GM12878 (cell line): ENCODE results near the gene MTRFR. TPM values are rescaled to one million over a fixed set of nuclear protein-coding genes. Genes with fewer than 3 reads are reported as not detected.

ENCODE experiments used
- ATAC-seq: fragments of 200-7000 bp; cut with Tn5 transposase; 3 replicates; pipeline ENCODE4 v1.9.1; 2020; ENCODE audit warnings: mild to moderate bottlenecking, moderate library complexity
- BruUV-seq: library from RNA; stranded (reverse); fragments of 400-500 nt; replicated peaks from 2 replicates; lab custom pipeline; 2021; lab: Mats Ljungman, UMichigan
- CTCF ChIA-PET: fragments of 300-600 bp; sonication (Branson Sonifier 250); formaldehyde crosslinking; extraction: SDS; loops from one replicate; lab custom pipeline; 2021; ENCODE audit warnings: inconsistent platforms; lab: Yijun Ruan, JAX
- POLR2A ChIA-PET: fragments of 350-600 bp; formaldehyde crosslinking; extraction: SDS; loops from one replicate; lab custom pipeline; 2021; ENCODE audit warnings: inconsistent platforms; lab: Charles Lee
- RAD21 ChIA-PET: fragments of 300-600 bp; sonication (Branson Sonifier 250); formaldehyde crosslinking; loops from one replicate; lab custom pipeline; 2023; ENCODE audit warnings: antibody characterized with exemption; ENCODE audit not compliant: unreplicated experiment; lab: Charles Lee
- SMC1A ChIA-PET: fragments of 300-600 bp; sonication (Branson Sonifier 250); formaldehyde crosslinking; loops from one replicate; lab custom pipeline; 2023; ENCODE audit not compliant: unreplicated experiment, uncharacterized antibody; lab: Charles Lee
- DNase-seq: peaks from one replicate; pipeline ENCODE4 v3.0.0-alpha.2; 2011; ENCODE audit warnings: low read depth, low spot score
- FAIRE-seq: peaks from 3 replicates; lab custom pipeline; 2011; peaks lifted over from hg19 to GRCh38; lab: Jason Lieb, UNC
- H2AFZ ChIP-seq: 2 replicates; pipeline ENCODE4 v1.6.0; 2011; ENCODE audit warnings: low read depth, low read length, control low read depth; ENCODE audit not compliant: control insufficient read depth
- H3K27ac ChIP-seq: 2 replicates; pipeline ENCODE4 v1.5.1; 2011; ENCODE audit warnings: control low read depth; ENCODE audit not compliant: control insufficient read depth, insufficient read depth
- H3K27me3 ChIP-seq, 2 experiments: replicated peaks in 1 of 2; 2 replicates each; pipeline versions ENCODE4 v1.6.0 to v1.6.1; 2011; ENCODE audit warnings: low read length in 1 of 2; ENCODE audit not compliant: control insufficient read depth in 2 of 2, insufficient read depth in 2 of 2
- H3K36me3 ChIP-seq, 2 experiments: 2 replicates each; pipeline ENCODE4 v1.5.1; 2011; ENCODE audit warnings: low read length in 1 of 2; ENCODE audit not compliant: control insufficient read depth in 2 of 2, insufficient read depth in 2 of 2
- H3K4me1 ChIP-seq: 2 replicates; pipeline ENCODE4 v1.6.1; 2011; ENCODE audit warnings: mild to moderate bottlenecking, low read length, moderate library complexity, mixed read lengths; ENCODE audit not compliant: control insufficient read depth, insufficient read depth
- H3K4me2 ChIP-seq: 2 replicates; pipeline ENCODE4 v1.6.0; 2011; ENCODE audit warnings: control low read depth; ENCODE audit not compliant: control insufficient read depth, insufficient read depth
- H3K4me3 ChIP-seq: fragments of 200-600 bp; sonication (generic); 2 replicates; pipeline ENCODE4 v1.5.1; 2016
- H3K79me2 ChIP-seq: 2 replicates; pipeline ENCODE4 v1.6.0; 2011; ENCODE audit warnings: low read length; ENCODE audit not compliant: control insufficient read depth, insufficient read depth
- H3K9ac ChIP-seq: 2 replicates; pipeline ENCODE4 v1.8.0; 2011; ENCODE audit warnings: low read length, control low read depth, mixed read lengths; ENCODE audit not compliant: control insufficient read depth, insufficient read depth
- H3K9me3 ChIP-seq: replicated peaks from 3 replicates; pipeline ENCODE4 v1.5.1; 2011; ENCODE audit warnings: mild to moderate bottlenecking, low read length; ENCODE audit not compliant: control insufficient read depth, insufficient read depth
- H4K20me1 ChIP-seq: 2 replicates; pipeline ENCODE4 v1.6.0; 2011; ENCODE audit not compliant: control insufficient read depth, insufficient read depth
- CBX5 ChIP-seq: sonication (generic); IDR thresholded peaks from 2 replicates; pipeline ENCODE4 v1.6.1; 2016; ENCODE audit warnings: low read depth, moderate library complexity, mild to moderate bottlenecking, inconsistent platforms
- NFIC ChIP-seq: IDR thresholded peaks from 2 replicates; pipeline ENCODE4 v1.6.1; 2012; ENCODE audit warnings: low read depth, mild to moderate bottlenecking, inconsistent platforms, low read length, moderate library complexity
- SUPT20H ChIP-seq: IDR thresholded peaks from 2 replicates; pipeline ENCODE4 v1.6.1; 2011; ENCODE audit warnings: low read depth, mild to moderate bottlenecking, low read length, moderate library complexity, borderline replicate concordance; ENCODE audit not compliant: control insufficient read depth
- WGBS: methylation state at CpG from one replicate; pipeline ENCODE4 v1.1.6; 2016; ENCODE audit warnings: low lambda C conversion rate; ENCODE audit not compliant: insufficient replicate concordance, insufficient coverage; ENCODE audit errors: missing lambda C conversion rate; 5-methylcytosine and 5-hydroxymethylcytosine counted together
- in situ Hi-C: fragments of 300-500 bp; cut with MboI; formaldehyde crosslinking; loops from 9 replicates; pipeline ENCODE4 v1.14.3; 2018; ENCODE audit warnings: mixed read lengths
- intact Hi-C: fragments of 100-400 bp; cut with micrococcal nuclease; formaldehyde crosslinking; loops from one replicate; pipeline ENCODE4 v1.14.2; 2022; ENCODE audit not compliant: unreplicated experiment
- polyA plus RNA-seq, 11 experiments: library from polyadenylated mRNA; depleted of rRNA in 4 of 11; unstranded in 6 of 11; stranded (reverse) in 5 of 11; fragments of >200 nt; fragmentation: Nextera tagmentation in 4 of 11; fragmentation: Illumina TruSeq in 1 of 11; extraction: Ambion mirVana in 4 of 11; extraction: Trizol in 1 of 11; gene quantifications; 1 replicate in 1 of 11; 2 replicates in 10 of 11; pipeline versions ENCODE4 v1.2.1 to v1.2.3, GENCODE V29; 2011 to 2016; ENCODE audit warnings: inconsistent platforms in 2 of 11, missing spikeins in 2 of 11, low read depth in 1 of 11
- total RNA-seq, 4 experiments: library from RNA; depleted of rRNA in 3 of 4; stranded (reverse); fragments of >200 nt in 3 of 4; fragmentation: Illumina TruSeq in 1 of 4; extraction: Trizol in 1 of 4; gene quantifications; 2 replicates each; pipeline versions ENCODE4 v1.2.1 to v1.2.3, GENCODE V29; 2013 to 2021
- TF ChIP-seq, protein P1 (sequence below): fragments of 450-650 bp; IDR thresholded peaks from 2 replicates; pipeline ENCODE4 v1.6.1; 2017; ENCODE audit warnings: mild to moderate bottlenecking, moderate library complexity
- TF ChIP-seq, protein P2 (sequence below): fragments of 450-650 bp; conservative IDR thresholded peaks from 2 replicates; pipeline ENCODE4 v1.6.1; 2017; ENCODE audit warnings: mild to moderate bottlenecking, moderate library complexity
- TF ChIP-seq, protein P3 (sequence below): fragments of 450-650 bp; IDR thresholded peaks from 2 replicates; pipeline ENCODE4 v1.6.1; 2018; ENCODE audit warnings: borderline replicate concordance, mild to moderate bottlenecking; ENCODE audit not compliant: partially characterized antibody
- TF ChIP-seq, protein P4 (sequence below): fragments of 450-650 bp; IDR thresholded peaks from 2 replicates; pipeline ENCODE4 v1.6.1; 2017; ENCODE audit warnings: antibody characterized with exemption, mild to moderate bottlenecking, moderate library complexity

Gene MTRFR
- total and polyA plus RNA-seq, 10 of the 15 experiments (the other 5 are each of a cell fraction or from before 2014, with no cell fraction given), result 12.2 to 33.4 (median 24.8) TPM

DNA sequence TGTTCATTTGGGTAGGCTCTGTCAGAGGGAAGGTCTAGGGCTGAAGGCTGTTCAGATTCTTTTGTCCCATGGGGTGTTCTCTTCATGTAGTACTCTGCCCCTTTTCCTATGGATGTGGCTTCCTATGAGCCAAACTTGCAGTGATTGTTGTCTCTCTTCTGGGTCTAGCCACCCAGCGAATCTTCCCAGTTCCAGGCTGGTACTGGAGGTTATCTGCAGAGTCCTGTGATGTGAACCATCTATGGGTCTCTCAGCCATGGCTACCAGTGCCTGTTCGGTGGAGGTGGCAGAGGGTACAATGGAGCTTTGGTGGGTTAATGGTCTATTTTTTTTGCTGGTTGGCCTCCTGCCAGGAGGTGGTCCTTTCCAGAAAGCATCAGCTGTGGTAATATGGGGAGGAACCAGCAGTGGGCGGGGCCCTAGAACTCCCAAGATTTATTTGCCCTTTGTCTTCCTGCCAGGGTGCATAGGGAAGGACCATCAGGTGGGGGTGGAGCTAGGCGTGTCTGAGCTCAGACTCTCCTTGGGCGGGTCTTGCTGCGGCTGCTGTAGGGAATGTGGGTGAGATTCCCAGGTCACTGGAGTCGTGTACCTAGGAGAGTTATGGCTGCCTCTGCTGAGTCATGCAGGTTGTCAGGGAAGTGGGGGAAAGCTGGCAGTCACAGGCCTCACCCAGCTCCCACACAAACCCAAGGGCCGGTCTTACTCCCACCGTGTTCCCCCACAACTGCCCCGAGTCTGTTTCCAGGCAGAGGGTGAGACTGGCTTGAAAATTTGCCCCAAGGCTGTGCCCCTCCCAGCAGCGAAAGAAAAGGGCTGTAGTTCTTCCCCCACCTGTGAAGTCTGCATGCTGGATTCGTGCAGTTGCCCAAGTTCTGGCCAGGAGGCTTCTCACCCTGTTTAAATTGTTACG, 17.5 kb downstream of the MTRFR start:
- Histone ChIP-seq H3K79me2 (peaks cover 13% of the 10 kb centered on the region), H4K20me1 (no peaks in the 10 kb centered on the region; the same call in 1 of the 2 replicates), H3K9ac (no peak overlapping the region), H3K36me3 (peaks cover 11 to 15% of the 10 kb centered on the region in 2 experiments), H3K27ac (no peak overlapping the region), H3K4me2 (no peak overlapping the region), H3K4me3 (no peak overlapping the region), H2AFZ (no peak overlapping the region), H3K4me1 (no peaks in the 10 kb centered on the region), H3K27me3 (no peaks in the 10 kb centered on the region), H3K9me3 (peaks cover 3% of the 10 kb centered on the region; the same call in 2 of the 3 replicates)
- no peak for TF ChIP-seq NFIC
- TF ChIP-seq, protein P1, sequence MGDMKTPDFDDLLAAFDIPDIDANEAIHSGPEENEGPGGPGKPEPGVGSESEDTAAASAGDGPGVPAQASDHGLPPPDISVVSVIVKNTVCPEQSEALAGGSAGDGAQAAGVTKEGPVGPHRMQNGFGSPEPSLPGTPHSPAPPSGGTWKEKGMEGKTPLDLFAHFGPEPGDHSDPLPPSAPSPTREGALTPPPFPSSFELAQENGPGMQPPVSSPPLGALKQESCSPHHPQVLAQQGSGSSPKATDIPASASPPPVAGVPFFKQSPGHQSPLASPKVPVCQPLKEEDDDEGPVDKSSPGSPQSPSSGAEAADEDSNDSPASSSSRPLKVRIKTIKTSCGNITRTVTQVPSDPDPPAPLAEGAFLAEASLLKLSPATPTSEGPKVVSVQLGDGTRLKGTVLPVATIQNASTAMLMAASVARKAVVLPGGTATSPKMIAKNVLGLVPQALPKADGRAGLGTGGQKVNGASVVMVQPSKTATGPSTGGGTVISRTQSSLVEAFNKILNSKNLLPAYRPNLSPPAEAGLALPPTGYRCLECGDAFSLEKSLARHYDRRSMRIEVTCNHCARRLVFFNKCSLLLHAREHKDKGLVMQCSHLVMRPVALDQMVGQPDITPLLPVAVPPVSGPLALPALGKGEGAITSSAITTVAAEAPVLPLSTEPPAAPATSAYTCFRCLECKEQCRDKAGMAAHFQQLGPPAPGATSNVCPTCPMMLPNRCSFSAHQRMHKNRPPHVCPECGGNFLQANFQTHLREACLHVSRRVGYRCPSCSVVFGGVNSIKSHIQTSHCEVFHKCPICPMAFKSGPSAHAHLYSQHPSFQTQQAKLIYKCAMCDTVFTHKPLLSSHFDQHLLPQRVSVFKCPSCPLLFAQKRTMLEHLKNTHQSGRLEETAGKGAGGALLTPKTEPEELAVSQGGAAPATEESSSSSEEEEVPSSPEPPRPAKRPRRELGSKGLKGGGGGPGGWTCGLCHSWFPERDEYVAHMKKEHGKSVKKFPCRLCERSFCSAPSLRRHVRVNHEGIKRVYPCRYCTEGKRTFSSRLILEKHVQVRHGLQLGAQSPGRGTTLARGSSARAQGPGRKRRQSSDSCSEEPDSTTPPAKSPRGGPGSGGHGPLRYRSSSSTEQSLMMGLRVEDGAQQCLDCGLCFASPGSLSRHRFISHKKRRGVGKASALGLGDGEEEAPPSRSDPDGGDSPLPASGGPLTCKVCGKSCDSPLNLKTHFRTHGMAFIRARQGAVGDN, result no peak
- TF ChIP-seq, protein P2, sequence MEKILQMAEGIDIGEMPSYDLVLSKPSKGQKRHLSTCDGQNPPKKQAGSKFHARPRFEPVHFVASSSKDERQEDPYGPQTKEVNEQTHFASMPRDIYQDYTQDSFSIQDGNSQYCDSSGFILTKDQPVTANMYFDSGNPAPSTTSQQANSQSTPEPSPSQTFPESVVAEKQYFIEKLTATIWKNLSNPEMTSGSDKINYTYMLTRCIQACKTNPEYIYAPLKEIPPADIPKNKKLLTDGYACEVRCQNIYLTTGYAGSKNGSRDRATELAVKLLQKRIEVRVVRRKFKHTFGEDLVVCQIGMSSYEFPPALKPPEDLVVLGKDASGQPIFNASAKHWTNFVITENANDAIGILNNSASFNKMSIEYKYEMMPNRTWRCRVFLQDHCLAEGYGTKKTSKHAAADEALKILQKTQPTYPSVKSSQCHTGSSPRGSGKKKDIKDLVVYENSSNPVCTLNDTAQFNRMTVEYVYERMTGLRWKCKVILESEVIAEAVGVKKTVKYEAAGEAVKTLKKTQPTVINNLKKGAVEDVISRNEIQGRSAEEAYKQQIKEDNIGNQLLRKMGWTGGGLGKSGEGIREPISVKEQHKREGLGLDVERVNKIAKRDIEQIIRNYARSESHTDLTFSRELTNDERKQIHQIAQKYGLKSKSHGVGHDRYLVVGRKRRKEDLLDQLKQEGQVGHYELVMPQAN, result no peak
- TF ChIP-seq, protein P3, sequence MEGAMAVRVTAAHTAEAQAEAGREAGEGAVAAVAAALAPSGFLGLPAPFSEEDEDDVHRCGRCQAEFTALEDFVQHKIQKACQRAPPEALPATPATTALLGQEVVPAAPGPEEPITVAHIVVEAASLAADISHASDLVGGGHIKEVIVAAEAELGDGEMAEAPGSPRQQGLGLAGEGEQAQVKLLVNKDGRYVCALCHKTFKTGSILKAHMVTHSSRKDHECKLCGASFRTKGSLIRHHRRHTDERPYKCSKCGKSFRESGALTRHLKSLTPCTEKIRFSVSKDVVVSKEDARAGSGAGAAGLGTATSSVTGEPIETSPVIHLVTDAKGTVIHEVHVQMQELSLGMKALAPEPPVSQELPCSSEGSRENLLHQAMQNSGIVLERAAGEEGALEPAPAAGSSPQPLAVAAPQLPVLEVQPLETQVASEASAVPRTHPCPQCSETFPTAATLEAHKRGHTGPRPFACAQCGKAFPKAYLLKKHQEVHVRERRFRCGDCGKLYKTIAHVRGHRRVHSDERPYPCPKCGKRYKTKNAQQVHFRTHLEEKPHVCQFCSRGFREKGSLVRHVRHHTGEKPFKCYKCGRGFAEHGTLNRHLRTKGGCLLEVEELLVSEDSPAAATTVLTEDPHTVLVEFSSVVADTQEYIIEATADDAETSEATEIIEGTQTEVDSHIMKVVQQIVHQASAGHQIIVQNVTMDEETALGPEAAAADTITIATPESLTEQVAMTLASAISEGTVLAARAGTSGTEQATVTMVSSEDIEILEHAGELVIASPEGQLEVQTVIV, result no peak
- TF ChIP-seq SUPT20H, result no peak
- TF ChIP-seq, protein P4, sequence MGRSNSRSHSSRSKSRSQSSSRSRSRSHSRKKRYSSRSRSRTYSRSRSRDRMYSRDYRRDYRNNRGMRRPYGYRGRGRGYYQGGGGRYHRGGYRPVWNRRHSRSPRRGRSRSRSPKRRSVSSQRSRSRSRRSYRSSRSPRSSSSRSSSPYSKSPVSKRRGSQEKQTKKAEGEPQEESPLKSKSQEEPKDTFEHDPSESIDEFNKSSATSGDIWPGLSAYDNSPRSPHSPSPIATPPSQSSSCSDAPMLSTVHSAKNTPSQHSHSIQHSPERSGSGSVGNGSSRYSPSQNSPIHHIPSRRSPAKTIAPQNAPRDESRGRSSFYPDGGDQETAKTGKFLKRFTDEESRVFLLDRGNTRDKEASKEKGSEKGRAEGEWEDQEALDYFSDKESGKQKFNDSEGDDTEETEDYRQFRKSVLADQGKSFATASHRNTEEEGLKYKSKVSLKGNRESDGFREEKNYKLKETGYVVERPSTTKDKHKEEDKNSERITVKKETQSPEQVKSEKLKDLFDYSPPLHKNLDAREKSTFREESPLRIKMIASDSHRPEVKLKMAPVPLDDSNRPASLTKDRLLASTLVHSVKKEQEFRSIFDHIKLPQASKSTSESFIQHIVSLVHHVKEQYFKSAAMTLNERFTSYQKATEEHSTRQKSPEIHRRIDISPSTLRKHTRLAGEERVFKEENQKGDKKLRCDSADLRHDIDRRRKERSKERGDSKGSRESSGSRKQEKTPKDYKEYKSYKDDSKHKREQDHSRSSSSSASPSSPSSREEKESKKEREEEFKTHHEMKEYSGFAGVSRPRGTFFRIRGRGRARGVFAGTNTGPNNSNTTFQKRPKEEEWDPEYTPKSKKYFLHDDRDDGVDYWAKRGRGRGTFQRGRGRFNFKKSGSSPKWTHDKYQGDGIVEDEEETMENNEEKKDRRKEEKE, result no peak
- TF ChIP-seq CBX5, result no peak
- POLR2A ChIA-PET, result interaction anchor here (0.6 to 2.5 kb wide), 2 partner anchors 18 to 41 kb away, joined by 3 to 10 read pairs; partner anchors contain the start of genes MPHOSPH9 and MTRFR
- RAD21 ChIA-PET, result no interaction called here
- ATAC-seq (no peak), DNase-seq (no peak), FAIRE-seq (no peak)
- in situ Hi-C loops, result no loop called here
- CTCF ChIA-PET, result interaction anchor here (1.1 to 2.0 kb wide), 2 partner anchors 13 to 222 kb away, joined by 3 to 9 read pairs; no protein-coding TSS in a partner anchor
- SMC1A ChIA-PET, result interaction anchor here (1.1 to 2.6 kb wide), 2 partner anchors 12 to 16 kb away, joined by 3 to 9 read pairs; no protein-coding TSS in a partner anchor
- no TSS peak for BruUV-seq
- intact Hi-C loops, result no loop called here
- WGBS, result 84% methylated on average over 13 of the region's 13 CpGs
